Measurements from ENCODE around the gene SLC7A10.
A peak's percentile ranks its signal among the peaks of the same experiment; 100 is the strongest.
"Not testable (repeated sequence)": the region's sequence is repeated elsewhere in the genome, so short reads cannot be mapped to it uniquely, and the experiment has no call there.

Gene SLC7A10

GRCh38 chr19:33227870-33228599 is 2.4 kb upstream of the SLC7A10 start:
- no peak for ATAC-seq (replicated peaks)
- H3K4me3 Mint-ChIP-seq = no peak overlapping the region
- no peak overlapping the region for H3K27ac Mint-ChIP-seq
- H3K36me3 Mint-ChIP-seq (ENCODE audit: insufficient read depth) = no peaks in the 10 kb centered on the region
- no peak for DNase-seq
- H3K9me3 Mint-ChIP-seq = peaks cover 5 to 13% of the 10 kb centered on the region in 2 donors
- peaks cover 50 to 69% of the 10 kb centered on the region in 2 donors for H3K27me3 Mint-ChIP-seq
- H3K4me1 Mint-ChIP-seq (ENCODE audit: low read depth in 2 of 2) = peaks cover 5 to 8% of the 10 kb centered on the region in 2 donors

DNA sequence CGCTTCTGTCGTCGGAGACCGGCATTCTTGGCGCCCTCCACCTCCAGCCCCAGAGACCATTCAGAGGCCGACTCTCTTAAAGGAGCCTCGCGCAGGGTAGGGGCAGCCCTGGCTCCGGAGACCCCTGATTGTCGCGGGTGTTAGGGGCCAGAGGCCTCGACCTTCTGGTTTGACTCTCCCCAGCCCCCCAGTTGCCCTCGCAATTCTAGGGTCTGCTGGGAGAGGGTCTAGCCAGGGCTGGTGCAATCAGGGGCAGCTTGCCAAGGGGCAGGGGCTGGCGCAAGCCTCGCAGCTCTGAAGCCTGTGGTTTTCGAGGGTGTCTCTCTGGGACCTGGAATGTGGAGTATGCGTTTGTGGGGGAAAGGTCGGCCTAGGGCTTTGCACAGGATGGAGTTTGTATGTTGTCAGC is 1.6 kb upstream of the SLC7A10 start:
- Mint-ChIP-seq H3K4me3 (peak overlapping the region; percentile 37 to 58), H3K36me3 (ENCODE audit: insufficient read depth) (no peaks in the 10 kb centered on the region), H3K27ac (no peak overlapping the region), H3K9me3 (peaks cover 5 to 13% of the 10 kb centered on the region in 2 donors), H3K4me1 (ENCODE audit: low read depth in 2 of 2) (peaks cover 5 to 8% of the 10 kb centered on the region in 2 donors), H3K27me3 (peaks cover 57 to 77% of the 10 kb centered on the region in 2 donors)
- DNase-seq (no peak), ATAC-seq (replicated peaks) (no peak)

DNA sequence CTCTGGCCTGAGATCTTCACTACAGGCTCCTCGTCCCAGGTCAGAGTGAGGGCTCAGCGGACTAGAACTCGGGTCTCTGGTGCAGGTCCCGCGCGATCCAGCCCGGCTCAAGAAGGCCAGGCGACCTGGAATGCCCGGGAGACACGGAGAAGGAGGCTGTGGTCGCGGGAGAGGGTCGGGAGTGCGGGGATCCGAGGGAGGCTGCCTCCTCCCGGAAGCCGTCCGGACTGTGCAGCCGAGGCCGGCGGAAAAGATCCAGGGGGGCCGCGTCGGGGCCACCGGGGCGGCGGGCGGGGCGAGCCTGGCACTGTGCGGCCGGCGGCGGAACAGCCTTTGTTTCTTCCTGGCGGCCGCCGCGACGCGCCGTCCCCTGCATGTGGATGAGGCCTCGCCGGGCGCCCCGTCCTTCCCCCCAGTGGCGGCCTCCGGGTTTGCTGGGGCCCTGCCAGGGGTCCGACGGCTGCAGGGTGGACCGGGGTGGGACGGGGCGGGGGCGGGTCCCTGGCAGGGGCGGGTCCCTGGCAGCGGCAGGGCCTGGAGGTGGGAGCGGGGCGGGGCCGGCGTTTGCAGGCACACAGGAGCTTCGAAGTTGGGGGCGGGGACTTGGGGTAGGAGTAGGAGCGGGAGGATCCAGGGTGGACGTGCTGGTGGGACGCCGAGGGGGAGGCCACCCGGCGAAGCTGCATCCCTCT is 1.0 kb upstream of the SLC7A10 start:
- peak; percentile 39 for ATAC-seq (replicated peaks)
- Mint-ChIP-seq H3K36me3 (ENCODE audit: insufficient read depth) (no peaks in the 10 kb centered on the region), H3K27ac (no peak overlapping the region), H3K4me1 (ENCODE audit: low read depth in 2 of 2) (peaks cover 5 to 8% of the 10 kb centered on the region in 2 donors), H3K9me3 (peaks cover 5 to 13% of the 10 kb centered on the region in 2 donors), H3K27me3 (peaks cover 57 to 82% of the 10 kb centered on the region in 2 donors), H3K4me3 (peak overlapping the region; percentile 74 to 75)
- DNase-seq = no peak

GRCh38 chr19:33224694-33225457 is 774 bp downstream of the SLC7A10 start:
- no peak for DNase-seq
- H3K36me3 Mint-ChIP-seq (ENCODE audit: insufficient read depth) = no peaks in the 10 kb centered on the region
- ATAC-seq (replicated peaks) = no peak
- H3K27ac Mint-ChIP-seq = no peak overlapping the region
- H3K9me3 Mint-ChIP-seq = peaks cover 5 to 13% of the 10 kb centered on the region in 2 donors
- H3K27me3 Mint-ChIP-seq = peaks cover 66 to 90% of the 10 kb centered on the region in 2 donors
- peaks cover 5 to 8% of the 10 kb centered on the region in 2 donors for H3K4me1 Mint-ChIP-seq (ENCODE audit: low read depth in 2 of 2)
- H3K4me3 Mint-ChIP-seq = peak overlapping the region in 1 of 2 donors; percentile 31

DNA sequence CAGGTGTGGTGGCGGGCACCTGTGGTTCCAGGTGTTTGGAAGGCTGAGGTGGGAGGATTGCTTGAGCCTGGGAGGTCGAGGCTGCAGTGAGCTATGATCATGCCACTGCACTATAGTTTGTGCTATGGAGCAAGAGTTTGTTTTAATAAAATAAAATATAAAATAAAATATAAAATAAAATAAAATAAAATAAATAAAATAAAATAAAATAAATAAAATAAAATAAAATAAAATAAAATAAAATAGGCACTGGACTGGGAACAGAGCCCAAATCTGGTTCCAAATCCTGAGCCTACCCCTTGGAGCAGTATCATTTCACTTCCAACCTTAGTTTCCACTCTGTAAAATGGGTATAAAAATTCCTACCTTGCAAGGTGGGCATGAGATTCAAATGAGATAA is 3.4 kb downstream of the SLC7A10 start:
- DNase-seq; ATAC-seq (replicated peaks); H3K36me3 Mint-ChIP-seq (ENCODE audit: insufficient read depth); H3K4me1 Mint-ChIP-seq (ENCODE audit: low read depth in 2 of 2); H3K27ac Mint-ChIP-seq; H3K4me3 Mint-ChIP-seq; H3K9me3 Mint-ChIP-seq: not testable (repeated sequence)
- H3K27me3 Mint-ChIP-seq = peaks cover 49 to 74% of the 10 kb centered on the region in 2 donors

DNA sequence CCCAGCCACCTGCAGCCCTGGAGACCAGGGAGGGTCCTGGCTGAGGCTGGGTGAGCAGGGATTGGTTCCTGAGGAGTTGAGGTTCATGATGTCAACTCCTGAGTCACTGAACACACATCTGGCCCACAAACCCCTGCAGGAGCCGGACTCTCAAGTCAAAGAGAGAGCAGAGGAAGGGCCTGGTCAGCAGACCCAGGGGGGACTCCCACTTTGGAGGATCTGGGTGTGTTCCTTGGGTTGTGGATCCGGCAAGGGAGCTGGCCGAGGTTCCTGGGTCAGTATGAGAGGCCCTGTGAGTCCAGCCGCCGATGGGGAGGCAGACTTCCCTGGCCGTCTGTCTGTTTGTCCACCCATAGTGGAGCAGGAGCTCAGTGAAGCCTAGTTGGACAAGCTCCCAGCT is 4.0 kb downstream of the SLC7A10 start:
- Mint-ChIP-seq H3K9me3 (no peaks in the 10 kb centered on the region), H3K4me3 (no peak overlapping the region), H3K27me3 (peaks cover 45 to 68% of the 10 kb centered on the region in 2 donors), H3K36me3 (ENCODE audit: insufficient read depth) (no peaks in the 10 kb centered on the region), H3K4me1 (ENCODE audit: low read depth in 2 of 2) (peaks cover 5 to 8% of the 10 kb centered on the region in 2 donors), H3K27ac (no peak overlapping the region)
- ATAC-seq (replicated peaks) (no peak), DNase-seq (no peak)

- DNase-seq (no peak), ATAC-seq (replicated peaks) (no peak)
- no peak overlapping the region for H3K27ac Mint-ChIP-seq
- H3K4me3 Mint-ChIP-seq = no peak overlapping the region
- H3K36me3 Mint-ChIP-seq (ENCODE audit: insufficient read depth) = no peaks in the 10 kb centered on the region
- H3K9me3 Mint-ChIP-seq = no peaks in the 10 kb centered on the region
- H3K27me3 Mint-ChIP-seq = peaks cover 36 to 59% of the 10 kb centered on the region in 2 donors
- peaks cover 0 to 3% of the 10 kb centered on the region in 2 donors for H3K4me1 Mint-ChIP-seq (ENCODE audit: low read depth in 2 of 2)
These were observed 4.9 kb downstream of the SLC7A10 start for GRCh38 chr19:33220735-33221134.

- no peaks in the 10 kb centered on the region for H3K36me3 Mint-ChIP-seq (ENCODE audit: insufficient read depth)
- H3K4me1 Mint-ChIP-seq (ENCODE audit: low read depth in 2 of 2) = peaks cover 0 to 3% of the 10 kb centered on the region in 2 donors
- no peaks in the 10 kb centered on the region for H3K9me3 Mint-ChIP-seq
- H3K4me3 Mint-ChIP-seq = no peak overlapping the region
- no peak overlapping the region for H3K27ac Mint-ChIP-seq
- DNase-seq = no peak
- no peak for ATAC-seq (replicated peaks)
- peaks cover 34 to 53% of the 10 kb centered on the region in 2 donors for H3K27me3 Mint-ChIP-seq
These were observed 5.5 kb downstream of the SLC7A10 start for GRCh38 chr19:33220115-33220514.

GRCh38 chr19:33219261-33219815 is 6.3 kb downstream of the SLC7A10 start:
- no peaks in the 10 kb centered on the region for H3K36me3 Mint-ChIP-seq (ENCODE audit: insufficient read depth)
- DNase-seq (no peak), ATAC-seq (replicated peaks) (no peak)
- H3K27me3 Mint-ChIP-seq = peaks cover 31 to 50% of the 10 kb centered on the region in 2 donors
- H3K4me1 Mint-ChIP-seq (ENCODE audit: low read depth in 2 of 2) = no peaks in the 10 kb centered on the region
- no peak overlapping the region for H3K27ac Mint-ChIP-seq
- H3K4me3 Mint-ChIP-seq = no peak overlapping the region
- H3K9me3 Mint-ChIP-seq = no peaks in the 10 kb centered on the region

DNA sequence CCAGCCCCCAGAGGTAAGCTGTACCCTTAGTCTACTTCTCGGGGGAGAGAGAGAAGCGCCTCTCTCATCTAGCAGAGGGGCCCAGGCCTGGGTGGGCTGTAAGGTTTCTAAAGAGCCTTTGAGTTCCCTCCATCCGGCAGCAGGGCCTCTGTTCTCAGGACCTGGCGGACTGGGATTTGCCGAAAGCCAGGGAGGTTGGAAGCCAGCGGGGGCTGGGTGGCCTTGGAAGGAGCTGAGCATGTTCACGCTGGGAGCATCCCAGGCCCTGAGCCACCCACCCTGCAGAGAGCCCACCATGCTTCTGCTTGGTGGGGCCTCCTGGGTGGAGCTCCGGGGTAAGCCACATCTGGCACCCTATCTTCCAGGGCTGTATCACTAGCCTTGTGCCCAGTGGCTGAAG is 7.8 kb downstream of the SLC7A10 start:
- no peaks in the 10 kb centered on the region for H3K4me1 Mint-ChIP-seq (ENCODE audit: low read depth in 2 of 2)
- no peak overlapping the region for H3K4me3 Mint-ChIP-seq
- no peak for DNase-seq
- ATAC-seq (replicated peaks) = no peak
- no peak overlapping the region for H3K27ac Mint-ChIP-seq
- H3K27me3 Mint-ChIP-seq = peaks cover 26 to 43% of the 10 kb centered on the region in 2 donors
- H3K9me3 Mint-ChIP-seq = no peaks in the 10 kb centered on the region
- H3K36me3 Mint-ChIP-seq (ENCODE audit: insufficient read depth) = no peaks in the 10 kb centered on the region

DNA sequence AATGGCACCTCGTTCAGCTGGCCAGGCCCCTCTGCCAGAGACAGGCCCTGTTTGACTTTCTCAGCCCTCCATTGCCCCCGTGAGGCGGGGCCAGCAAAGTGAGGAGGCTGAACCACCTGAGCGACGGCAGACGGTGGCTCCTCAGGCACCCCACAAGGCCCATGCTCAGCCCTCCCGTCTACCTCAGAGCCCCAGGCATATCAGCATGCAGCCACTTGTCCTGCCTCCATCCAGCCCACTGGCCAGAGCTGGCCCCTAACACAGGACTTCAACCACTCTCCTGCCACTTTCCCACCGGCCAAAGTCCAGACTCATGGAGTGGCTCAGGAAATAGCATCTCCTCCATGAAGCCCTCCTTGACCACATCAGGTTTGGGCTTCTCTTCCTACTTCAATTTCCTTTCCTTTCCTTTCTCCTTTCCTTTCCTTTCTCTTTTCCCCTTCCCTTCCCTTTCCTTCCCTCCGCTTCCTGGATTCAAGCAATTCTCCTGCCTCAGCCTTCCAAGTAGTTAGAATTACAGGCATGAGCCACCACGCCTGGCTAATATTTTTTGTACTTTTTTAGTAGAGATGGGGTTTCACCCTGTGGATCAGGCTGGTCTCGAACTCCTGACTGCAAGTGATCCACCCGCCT is 9.3 kb downstream of the SLC7A10 start:
- no peaks in the 10 kb centered on the region for H3K36me3 Mint-ChIP-seq (ENCODE audit: insufficient read depth)
- H3K4me1 Mint-ChIP-seq (ENCODE audit: low read depth in 2 of 2) = no peaks in the 10 kb centered on the region
- H3K9me3 Mint-ChIP-seq = no peaks in the 10 kb centered on the region
- no peak overlapping the region for H3K4me3 Mint-ChIP-seq
- H3K27me3 Mint-ChIP-seq = peaks cover 17 to 28% of the 10 kb centered on the region in 2 donors
- DNase-seq = no peak
- H3K27ac Mint-ChIP-seq = peak overlapping the region in 1 of 2 donors; percentile 38
- no peak for ATAC-seq (replicated peaks)

GRCh38 chr19:33215438-33216197 is 10.0 kb downstream of the SLC7A10 start:
- no peak overlapping the region for H3K4me3 Mint-ChIP-seq
- ATAC-seq (replicated peaks) (no peak), DNase-seq (no peak)
- H3K27ac Mint-ChIP-seq = no peak overlapping the region
- no peaks in the 10 kb centered on the region for H3K4me1 Mint-ChIP-seq (ENCODE audit: low read depth in 2 of 2)
- H3K36me3 Mint-ChIP-seq (ENCODE audit: insufficient read depth) = no peaks in the 10 kb centered on the region
- H3K27me3 Mint-ChIP-seq = peaks cover 10 to 28% of the 10 kb centered on the region in 2 donors
- H3K9me3 Mint-ChIP-seq = no peaks in the 10 kb centered on the region

Measured in effector memory CD8-positive, alpha-beta T cell (primary cell).